Measurements from ENCODE around the gene UPK1A.

Gene UPK1A

GRCh38 chr19:35703343-35703742 is 37.0 kb downstream of the UPK1A start:
- Histone ChIP-seq H3K4me3 (ENCODE audit: low read length) (no peak overlapping the region), H3K4me1 (ENCODE audit: control insufficient read depth, insufficient read depth, low read length) (no peaks in the 10 kb centered on the region), H3K27me3 (ENCODE audit: control insufficient read depth, insufficient read depth, low read length) (peaks cover 3% of the 10 kb centered on the region), H3K27ac (ENCODE audit: low read depth, low read length) (no peak overlapping the region), H3K36me3 (ENCODE audit: control insufficient read depth, insufficient read depth, low read length) (no peaks in the 10 kb centered on the region), H3K9ac (ENCODE audit: low read length) (no peak overlapping the region)

- peaks cover 3% of the 10 kb centered on the region for H3K27me3 ChIP-seq (ENCODE audit: control insufficient read depth, insufficient read depth, low read length)
- H3K27ac ChIP-seq (ENCODE audit: low read depth, low read length) = no peak within 1 kb of the TSS
- H3K4me1 ChIP-seq (ENCODE audit: control insufficient read depth, insufficient read depth, low read length) = no peaks in the 10 kb centered on the region
- H3K4me3 ChIP-seq (ENCODE audit: low read length) = no peak within 1 kb of the TSS
- H3K9ac ChIP-seq (ENCODE audit: low read length) = no peak within 1 kb of the TSS
- H3K36me3 ChIP-seq (ENCODE audit: control insufficient read depth, insufficient read depth, low read length) = no peaks in the 10 kb centered on the region
Observed at GRCh38 chr19:35704218-35704617, 37.9 kb downstream of the UPK1A start, which contains the start of gene ZBTB32. Gene ZBTB32, plus strand, starts transcription at chr19:35704558. Its CDS starts 10,069 bp downstream, at chr19:35714627.

GRCh38 chr19:35708391-35708790 is 42.1 kb downstream of the UPK1A start:
- Histone ChIP-seq H3K27ac (ENCODE audit: low read depth, low read length) (no peak overlapping the region), H3K9ac (ENCODE audit: low read length) (no peak overlapping the region), H3K4me1 (ENCODE audit: control insufficient read depth, insufficient read depth, low read length) (no peaks in the 10 kb centered on the region), H3K4me3 (ENCODE audit: low read length) (no peak overlapping the region), H3K36me3 (ENCODE audit: control insufficient read depth, insufficient read depth, low read length) (no peaks in the 10 kb centered on the region), H3K27me3 (ENCODE audit: control insufficient read depth, insufficient read depth, low read length) (peaks cover 2% of the 10 kb centered on the region)

- peaks cover 5% of the 10 kb centered on the region for H3K4me1 ChIP-seq (ENCODE audit: control insufficient read depth, insufficient read depth, low read length)
- no peak overlapping the region for H3K9ac ChIP-seq (ENCODE audit: low read length)
- H3K27me3 ChIP-seq (ENCODE audit: control insufficient read depth, insufficient read depth, low read length) = no peaks in the 10 kb centered on the region
- no peaks in the 10 kb centered on the region for H3K36me3 ChIP-seq (ENCODE audit: control insufficient read depth, insufficient read depth, low read length)
- no peak overlapping the region for H3K4me3 ChIP-seq (ENCODE audit: low read length)
- no peak overlapping the region for H3K27ac ChIP-seq (ENCODE audit: low read depth, low read length)
Observed at GRCh38 chr19:35710784-35711723, 44.7 kb downstream of the UPK1A start.

- no peaks in the 10 kb centered on the region for H3K36me3 ChIP-seq (ENCODE audit: control insufficient read depth, insufficient read depth, low read length)
- H3K27ac ChIP-seq (ENCODE audit: low read depth, low read length) = no peak overlapping the region
- H3K9ac ChIP-seq (ENCODE audit: low read length) = no peak overlapping the region
- H3K4me1 ChIP-seq (ENCODE audit: control insufficient read depth, insufficient read depth, low read length) = peaks cover 7% of the 10 kb centered on the region
- H3K27me3 ChIP-seq (ENCODE audit: control insufficient read depth, insufficient read depth, low read length) = no peaks in the 10 kb centered on the region
- no peak overlapping the region for H3K4me3 ChIP-seq (ENCODE audit: low read length)
Observed at GRCh38 chr19:35712567-35713505, 46.5 kb downstream of the UPK1A start.

GRCh38 chr19:35713506-35713850 is 47.2 kb downstream of the UPK1A start:
- no peaks in the 10 kb centered on the region for H3K27me3 ChIP-seq (ENCODE audit: control insufficient read depth, insufficient read depth, low read length)
- H3K9ac ChIP-seq (ENCODE audit: low read length) = no peak overlapping the region
- peaks cover 7% of the 10 kb centered on the region for H3K4me1 ChIP-seq (ENCODE audit: control insufficient read depth, insufficient read depth, low read length)
- no peak overlapping the region for H3K27ac ChIP-seq (ENCODE audit: low read depth, low read length)
- no peaks in the 10 kb centered on the region for H3K36me3 ChIP-seq (ENCODE audit: control insufficient read depth, insufficient read depth, low read length)
- H3K4me3 ChIP-seq (ENCODE audit: low read length) = no peak overlapping the region

GRCh38 chr19:35713904-35714495 is 47.7 kb downstream of the UPK1A start:
- Histone ChIP-seq H3K36me3 (ENCODE audit: control insufficient read depth, insufficient read depth, low read length) (no peaks in the 10 kb centered on the region), H3K9ac (ENCODE audit: low read length) (no peak overlapping the region), H3K4me1 (ENCODE audit: control insufficient read depth, insufficient read depth, low read length) (peaks cover 11% of the 10 kb centered on the region), H3K4me3 (ENCODE audit: low read length) (no peak overlapping the region), H3K27me3 (ENCODE audit: control insufficient read depth, insufficient read depth, low read length) (no peaks in the 10 kb centered on the region), H3K27ac (ENCODE audit: low read depth, low read length) (no peak overlapping the region)

GRCh38 chr19:35714601-35715354 is 48.5 kb downstream of the UPK1A start:
- Histone ChIP-seq H3K4me1 (ENCODE audit: control insufficient read depth, insufficient read depth, low read length) (peaks cover 16% of the 10 kb centered on the region), H3K4me3 (ENCODE audit: low read length) (no peak overlapping the region), H3K9ac (ENCODE audit: low read length) (no peak overlapping the region), H3K27me3 (ENCODE audit: control insufficient read depth, insufficient read depth, low read length) (no peaks in the 10 kb centered on the region), H3K27ac (ENCODE audit: low read depth, low read length) (no peak overlapping the region), H3K36me3 (ENCODE audit: control insufficient read depth, insufficient read depth, low read length) (peaks cover 4% of the 10 kb centered on the region)

GRCh38 chr19:35715355-35715809 is 49.1 kb downstream of the UPK1A start:
- H3K4me1 ChIP-seq (ENCODE audit: control insufficient read depth, insufficient read depth, low read length) = peaks cover 16% of the 10 kb centered on the region
- H3K27me3 ChIP-seq (ENCODE audit: control insufficient read depth, insufficient read depth, low read length) = no peaks in the 10 kb centered on the region
- H3K36me3 ChIP-seq (ENCODE audit: control insufficient read depth, insufficient read depth, low read length) = peaks cover 7% of the 10 kb centered on the region
- no peak overlapping the region for H3K9ac ChIP-seq (ENCODE audit: low read length)
- H3K4me3 ChIP-seq (ENCODE audit: low read length) = peak overlapping the region; percentile 90
- no peak overlapping the region for H3K27ac ChIP-seq (ENCODE audit: low read depth, low read length)

- no peaks in the 10 kb centered on the region for H3K27me3 ChIP-seq (ENCODE audit: control insufficient read depth, insufficient read depth, low read length)
- H3K4me1 ChIP-seq (ENCODE audit: control insufficient read depth, insufficient read depth, low read length) = peaks cover 16% of the 10 kb centered on the region
- H3K36me3 ChIP-seq (ENCODE audit: control insufficient read depth, insufficient read depth, low read length) = peaks cover 7% of the 10 kb centered on the region
- peak overlapping the region; percentile 90 for H3K4me3 ChIP-seq (ENCODE audit: low read length)
- peak overlapping the region; percentile 74 for H3K9ac ChIP-seq (ENCODE audit: low read length)
- H3K27ac ChIP-seq (ENCODE audit: low read depth, low read length) = peak overlapping the region; percentile 86
Observed at GRCh38 chr19:35715981-35716800, 49.9 kb downstream of the UPK1A start.
